ENCODE data around the gene SPSB2.

SPSB2 gene

DNA sequence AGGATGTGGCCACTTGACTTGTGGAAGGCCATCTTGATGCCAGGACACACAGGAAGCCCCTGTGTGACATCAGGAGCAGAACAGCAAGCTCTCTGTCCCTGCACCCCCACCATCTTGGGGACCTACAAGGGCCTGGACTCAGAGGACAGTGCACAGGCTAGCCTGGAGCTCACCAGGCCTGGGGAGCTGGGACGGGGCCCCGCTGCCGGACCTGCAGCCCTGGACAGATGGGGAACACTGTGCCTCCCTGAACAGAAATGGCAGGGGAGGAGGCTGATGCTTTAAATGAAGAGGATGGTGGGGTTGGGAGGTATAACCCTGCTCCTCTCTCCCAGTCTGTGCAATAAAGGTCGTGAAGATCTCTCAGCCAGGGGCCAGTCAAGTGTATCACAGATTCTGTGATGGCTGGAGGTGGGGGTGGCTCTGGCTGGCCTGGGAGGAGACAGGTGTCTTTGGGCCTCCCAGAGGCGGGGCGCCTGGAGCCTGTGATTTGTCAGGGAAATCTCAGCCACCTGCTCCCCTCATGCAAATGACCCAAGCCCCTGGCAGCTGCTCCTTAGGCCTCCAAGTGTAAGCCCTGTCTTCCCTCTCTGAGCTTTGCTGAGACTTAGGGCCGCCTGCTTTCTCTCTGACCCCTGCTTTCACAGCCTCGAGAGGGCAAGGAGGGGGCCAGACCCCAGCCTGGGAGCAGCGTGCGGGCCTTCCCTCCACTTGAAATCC lies 33.5 kb downstream of the SPSB2 start:
- Mint-ChIP-seq H3K27ac (no peak overlapping the region), H3K4me3 (no peak overlapping the region), H3K27me3 (no peaks in the 10 kb centered on the region), H3K4me1 (ENCODE audit: low read depth) (peaks cover 5% of the 10 kb centered on the region), H3K36me3 (ENCODE audit: low read depth) (no peaks in the 10 kb centered on the region), H3K9me3 (no peaks in the 10 kb centered on the region)
- no peak for DNase-seq

DNA sequence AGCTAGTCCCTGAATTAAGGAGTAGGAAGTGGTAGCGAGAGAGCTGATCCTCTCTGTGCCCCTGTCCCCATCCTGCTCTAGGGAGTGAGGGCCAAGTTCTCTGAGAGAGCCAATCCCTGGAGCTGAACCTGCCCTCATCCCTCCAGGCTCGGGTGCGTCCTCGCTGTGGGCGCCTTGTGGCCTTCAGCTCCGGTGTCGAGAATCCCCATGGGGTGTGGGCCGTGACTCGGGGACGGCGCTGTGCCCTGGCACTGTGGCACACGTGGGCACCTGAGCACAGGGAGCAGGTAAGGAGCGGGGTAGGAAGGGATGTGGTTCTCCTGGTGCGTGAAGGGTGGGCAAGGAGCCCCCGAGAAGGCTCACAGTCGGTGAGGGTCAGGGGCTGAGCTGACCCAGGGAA lies 34.2 kb downstream of the SPSB2 start:
- H3K27me3 Mint-ChIP-seq = no peaks in the 10 kb centered on the region
- H3K4me3 Mint-ChIP-seq = no peak overlapping the region
- H3K36me3 Mint-ChIP-seq (ENCODE audit: low read depth) = no peaks in the 10 kb centered on the region
- H3K9me3 Mint-ChIP-seq = no peaks in the 10 kb centered on the region
- DNase-seq = no peak
- H3K4me1 Mint-ChIP-seq (ENCODE audit: low read depth) = peaks cover 9% of the 10 kb centered on the region
- no peak overlapping the region for H3K27ac Mint-ChIP-seq

GRCh38 chr12:6837370-6838060 lies 35.6 kb downstream of the SPSB2 start:
- Mint-ChIP-seq H3K27me3 (no peaks in the 10 kb centered on the region), H3K36me3 (ENCODE audit: low read depth) (no peaks in the 10 kb centered on the region), H3K4me3 (no peak overlapping the region), H3K27ac (no peak overlapping the region), H3K9me3 (no peaks in the 10 kb centered on the region), H3K4me1 (ENCODE audit: low read depth) (peaks cover 9% of the 10 kb centered on the region)
- DNase-seq = no peak

DNA sequence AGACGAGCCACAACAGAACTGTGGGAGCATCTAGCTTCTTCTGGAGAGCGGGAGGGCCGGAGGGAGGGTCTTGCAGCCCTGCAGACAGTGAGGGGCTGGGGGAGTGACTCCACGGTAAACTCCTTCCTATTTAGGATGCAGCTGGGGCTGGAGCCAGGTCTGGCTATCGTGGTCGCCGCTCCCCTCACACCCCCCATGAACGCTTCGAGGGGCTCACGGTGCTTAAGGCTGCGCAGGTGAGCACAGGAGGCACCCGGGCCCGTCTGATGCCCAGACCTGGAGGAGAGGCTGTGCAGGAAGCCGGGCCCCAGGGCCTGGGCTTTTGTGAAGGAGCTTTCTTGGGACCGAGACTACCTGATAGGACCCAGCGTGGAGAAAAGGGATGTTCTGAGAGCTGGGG lies 36.3 kb downstream of the SPSB2 start:
- H3K27ac Mint-ChIP-seq = no peak overlapping the region
- DNase-seq = no peak
- peaks cover 9% of the 10 kb centered on the region for H3K4me1 Mint-ChIP-seq (ENCODE audit: low read depth)
- H3K36me3 Mint-ChIP-seq (ENCODE audit: low read depth) = no peaks in the 10 kb centered on the region
- H3K9me3 Mint-ChIP-seq = no peaks in the 10 kb centered on the region
- no peak overlapping the region for H3K4me3 Mint-ChIP-seq
- no peaks in the 10 kb centered on the region for H3K27me3 Mint-ChIP-seq

DNA sequence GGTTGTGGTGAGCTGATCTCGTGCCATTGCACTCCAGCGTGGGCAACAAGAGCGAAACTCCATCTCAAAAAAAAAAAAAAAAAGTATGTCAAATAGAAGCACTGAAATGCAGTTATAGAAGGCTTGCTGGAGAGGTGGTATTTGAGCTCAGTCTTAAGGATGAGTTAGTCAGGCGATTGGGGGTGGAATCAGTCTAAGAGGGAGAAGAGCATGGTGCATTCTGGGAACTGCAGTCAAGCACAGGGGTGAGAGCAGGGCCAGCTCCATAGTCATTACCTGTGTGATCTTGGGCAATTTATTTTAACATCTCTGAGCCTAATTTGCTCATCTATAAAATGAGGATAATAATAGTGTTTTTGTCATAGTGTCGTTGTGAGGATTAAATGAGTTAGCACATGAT lies 38.2 kb downstream of the SPSB2 start:
- Mint-ChIP-seq H3K9me3 (no peaks in the 10 kb centered on the region), H3K36me3 (ENCODE audit: low read depth) (no peaks in the 10 kb centered on the region), H3K4me3 (no peak overlapping the region), H3K27me3 (peaks cover 10% of the 10 kb centered on the region), H3K4me1 (ENCODE audit: low read depth) (peaks cover 9% of the 10 kb centered on the region), H3K27ac (no peak overlapping the region)
- DNase-seq = no peak

DNA sequence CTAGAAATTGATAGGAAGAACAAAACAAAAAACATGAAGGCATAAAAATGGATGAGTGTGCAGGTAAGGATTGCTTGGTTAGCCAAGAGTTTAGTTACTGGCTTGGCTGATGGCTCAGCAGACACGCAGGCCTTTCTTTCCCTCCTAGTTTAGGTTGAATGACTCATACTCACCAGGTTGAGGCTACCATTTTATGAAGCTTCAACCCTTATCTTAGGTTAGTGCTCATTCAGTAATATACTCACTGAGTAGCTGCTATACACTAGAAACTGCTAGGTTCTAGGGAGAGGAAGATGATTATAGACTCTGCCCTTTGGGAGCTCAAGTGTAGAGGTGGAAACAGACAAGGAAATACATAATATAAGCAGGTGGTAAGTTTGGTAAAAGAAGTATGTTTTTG lies 38.8 kb downstream of the SPSB2 start:
- Mint-ChIP-seq H3K4me1 (ENCODE audit: low read depth) (peaks cover 14% of the 10 kb centered on the region), H3K27ac (no peak overlapping the region)

DNA sequence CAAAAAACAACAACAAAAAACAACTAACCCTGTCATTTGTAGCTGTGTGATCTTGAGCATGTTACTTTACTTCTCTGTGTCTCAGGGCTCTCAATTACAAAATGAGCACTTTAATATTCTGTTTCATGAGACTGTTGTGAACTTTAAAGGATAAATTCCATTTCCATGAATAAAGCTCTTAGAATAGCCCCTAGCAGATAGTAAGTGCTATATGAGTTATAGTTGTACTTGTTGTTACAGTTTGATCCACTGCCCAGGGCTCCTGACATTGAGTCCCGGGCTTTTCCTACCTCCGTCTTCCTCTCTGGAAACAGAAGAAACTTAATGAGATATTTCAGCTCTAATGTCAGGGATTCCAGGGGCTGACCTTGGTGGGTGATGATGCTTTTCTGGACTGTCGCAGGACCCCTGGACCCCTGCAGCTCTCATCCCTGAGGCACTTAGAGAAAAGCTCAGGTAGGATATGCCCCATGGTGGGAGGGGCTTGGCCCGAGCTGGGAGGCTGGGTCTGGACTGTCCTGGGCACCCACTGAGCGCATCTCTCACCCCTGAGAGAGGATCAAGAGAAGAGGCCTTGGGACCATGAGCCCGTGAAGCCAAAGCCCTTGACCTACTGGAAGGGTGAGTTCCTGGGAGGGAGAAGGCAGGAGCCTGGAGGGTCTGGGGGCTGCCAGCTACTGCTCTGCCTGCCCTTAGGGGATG lies 39.8 kb downstream of the SPSB2 start:
- no peak overlapping the region for H3K27ac Mint-ChIP-seq
- H3K27me3 Mint-ChIP-seq = peaks cover 20% of the 10 kb centered on the region
- H3K4me1 Mint-ChIP-seq (ENCODE audit: low read depth) = peaks cover 19% of the 10 kb centered on the region
- no peak overlapping the region for H3K4me3 Mint-ChIP-seq
- no peak for DNase-seq
- no peaks in the 10 kb centered on the region for H3K36me3 Mint-ChIP-seq (ENCODE audit: low read depth)
- H3K9me3 Mint-ChIP-seq = no peaks in the 10 kb centered on the region

More for the DNA sequence above, 38.8 kb downstream of the SPSB2 start:
- no peak overlapping the region for H3K4me3 Mint-ChIP-seq
- no peaks in the 10 kb centered on the region for H3K9me3 Mint-ChIP-seq
- no peaks in the 10 kb centered on the region for H3K36me3 Mint-ChIP-seq (ENCODE audit: low read depth)
- H3K27me3 Mint-ChIP-seq = peaks cover 15% of the 10 kb centered on the region
- DNase-seq = no peak

DNA sequence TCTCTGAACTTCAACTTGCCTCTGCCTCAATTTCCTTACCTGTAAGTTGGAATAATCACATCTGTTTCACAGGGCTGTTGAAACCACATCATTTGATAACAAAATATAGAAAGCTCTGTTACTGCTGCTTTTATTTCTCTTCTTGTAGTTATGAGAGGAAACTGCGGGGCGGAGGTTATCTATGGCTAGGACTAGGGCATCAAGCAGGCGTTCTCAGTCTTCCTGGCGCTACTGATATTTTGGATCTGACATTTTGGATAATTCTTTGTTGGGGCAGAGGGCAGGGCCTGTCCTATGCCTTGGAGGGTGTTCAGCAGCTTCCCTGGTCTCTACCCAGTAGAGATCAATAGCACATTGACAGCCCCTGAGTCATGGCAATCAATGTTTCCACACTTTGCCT lies 41.0 kb downstream of the SPSB2 start:
- H3K27ac Mint-ChIP-seq = no peak overlapping the region
- H3K4me3 Mint-ChIP-seq = no peak overlapping the region
- H3K9me3 Mint-ChIP-seq = no peaks in the 10 kb centered on the region
- no peak for DNase-seq
- H3K36me3 Mint-ChIP-seq (ENCODE audit: low read depth) = no peaks in the 10 kb centered on the region
- peaks cover 27% of the 10 kb centered on the region for H3K4me1 Mint-ChIP-seq (ENCODE audit: low read depth)
- peaks cover 28% of the 10 kb centered on the region for H3K27me3 Mint-ChIP-seq

- Mint-ChIP-seq H3K27me3 (peaks cover 35% of the 10 kb centered on the region), H3K27ac (no peak overlapping the region), H3K9me3 (no peaks in the 10 kb centered on the region), H3K36me3 (ENCODE audit: low read depth) (no peaks in the 10 kb centered on the region), H3K4me3 (no peak overlapping the region), H3K4me1 (ENCODE audit: low read depth) (peaks cover 27% of the 10 kb centered on the region)
- DNase-seq = no peak
Observed at GRCh38 chr12:6831450-6831995, 41.6 kb downstream of the SPSB2 start.

DNA sequence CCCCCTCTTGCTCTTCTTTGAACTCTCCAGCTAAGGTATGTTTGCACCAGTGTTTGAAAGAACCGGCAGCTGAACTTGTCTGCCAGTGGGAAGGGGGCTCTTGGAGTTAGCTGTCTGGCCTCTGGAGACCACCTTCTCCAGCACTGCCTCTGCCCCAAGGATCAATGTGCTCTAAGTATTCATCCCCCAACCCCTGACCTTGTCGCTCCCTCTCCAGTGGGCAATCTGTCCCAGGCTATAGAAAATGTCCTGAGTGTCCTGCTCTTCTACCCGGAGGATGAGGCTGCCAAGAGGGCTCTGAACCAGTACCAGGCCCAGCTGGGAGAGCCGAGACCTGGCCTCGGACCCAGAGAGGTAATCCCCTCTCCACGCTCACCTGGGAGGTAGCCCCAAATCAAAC lies 42.1 kb downstream of the SPSB2 start:
- no peaks in the 10 kb centered on the region for H3K9me3 Mint-ChIP-seq
- no peaks in the 10 kb centered on the region for H3K36me3 Mint-ChIP-seq (ENCODE audit: low read depth)
- H3K4me1 Mint-ChIP-seq (ENCODE audit: low read depth) = peaks cover 27% of the 10 kb centered on the region
- H3K4me3 Mint-ChIP-seq = no peak overlapping the region
- peaks cover 40% of the 10 kb centered on the region for H3K27me3 Mint-ChIP-seq
- no peak overlapping the region for H3K27ac Mint-ChIP-seq
- DNase-seq = no peak

- Mint-ChIP-seq H3K27ac (no peak overlapping the region), H3K27me3 (peaks cover 44% of the 10 kb centered on the region), H3K4me3 (no peak overlapping the region)
Observed at GRCh38 chr12:6830286-6830890, 42.7 kb downstream of the SPSB2 start.

GRCh38 chr12:6829536-6830220 lies 43.4 kb downstream of the SPSB2 start:
- Mint-ChIP-seq H3K27me3 (peaks cover 51% of the 10 kb centered on the region), H3K36me3 (ENCODE audit: low read depth) (no peaks in the 10 kb centered on the region), H3K4me1 (ENCODE audit: low read depth) (peaks cover 27% of the 10 kb centered on the region), H3K27ac (no peak overlapping the region), H3K4me3 (peak overlapping the region; percentile 78), H3K9me3 (no peaks in the 10 kb centered on the region)
- no peak for DNase-seq

More at GRCh38 chr12:6830286-6830890, 42.7 kb downstream of the SPSB2 start:
- no peak for DNase-seq
- no peaks in the 10 kb centered on the region for H3K36me3 Mint-ChIP-seq (ENCODE audit: low read depth)
- H3K9me3 Mint-ChIP-seq = no peaks in the 10 kb centered on the region
- peaks cover 27% of the 10 kb centered on the region for H3K4me1 Mint-ChIP-seq (ENCODE audit: low read depth)

DNA sequence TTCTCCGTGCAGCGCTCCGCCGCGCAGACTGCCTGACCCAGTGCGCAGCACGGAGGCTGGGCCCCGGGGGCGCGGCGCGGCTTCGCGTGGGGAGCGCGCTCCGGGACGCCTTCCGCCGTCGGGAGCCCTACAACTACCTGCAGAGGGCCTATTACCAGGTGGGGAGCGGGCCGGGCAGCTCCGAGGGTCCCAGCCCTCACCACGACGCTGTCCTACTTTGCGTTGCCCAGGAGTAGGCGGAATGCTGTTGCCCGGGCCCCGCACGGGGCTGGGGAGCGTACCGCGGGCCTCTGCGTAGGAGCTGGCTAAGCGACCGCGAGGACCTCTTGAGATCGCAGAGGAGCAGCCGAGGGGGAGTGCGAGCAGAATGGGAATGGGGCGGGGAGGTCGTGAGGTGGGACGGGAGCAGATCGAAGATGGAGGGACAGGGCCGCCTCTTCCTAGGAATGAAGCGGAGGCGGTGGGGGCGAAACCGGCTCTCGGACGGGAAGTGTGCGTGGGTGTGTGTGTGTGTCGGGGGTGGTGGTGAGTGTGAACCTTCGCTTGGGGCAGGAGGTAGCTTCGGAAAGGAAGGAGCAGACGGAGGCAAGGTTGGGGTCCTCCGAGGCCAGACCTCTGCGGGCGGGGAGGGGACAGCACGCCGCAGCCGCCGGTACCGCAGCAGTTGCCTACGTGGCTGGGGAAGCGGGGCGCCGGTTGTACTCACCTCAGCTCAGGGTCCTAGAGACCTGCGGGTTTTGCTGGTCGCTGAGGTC lies 44.1 kb downstream of the SPSB2 start:
- H3K36me3 Mint-ChIP-seq (ENCODE audit: low read depth) = no peaks in the 10 kb centered on the region
- H3K27ac Mint-ChIP-seq = peak overlapping the region; percentile 57
- H3K4me1 Mint-ChIP-seq (ENCODE audit: low read depth) = peaks cover 23% of the 10 kb centered on the region
- peaks cover 56% of the 10 kb centered on the region for H3K27me3 Mint-ChIP-seq
- H3K9me3 Mint-ChIP-seq = no peaks in the 10 kb centered on the region
- peak; percentile 73 for DNase-seq
- peak overlapping the region; percentile 78 for H3K4me3 Mint-ChIP-seq
